Inflammatory macrophage (primary cell): ENCODE data around the gene OR4C46.
"Not testable (repeated sequence)": the region's sequence is repeated elsewhere in the genome, so short reads cannot be mapped to it uniquely, and the experiment has no call there.

Experiments used
- DNase-seq, 2 donors: peaks; one replicate each; pipeline ENCODE4 v3.0.0-alpha.2; 2020 to 2022
- total RNA-seq, 18 experiments: gene quantifications; one replicate each; lab custom pipeline; 2026; ENCODE audit warnings: mixed read lengths in 6 of 18, inconsistent platforms in 2 of 18; lab: John Stamatoyannopoulos, UW

OR4C46 gene
- 0 to 0.03 (median 0) reads per million in 18 experiments for total RNA-seq

DNA sequence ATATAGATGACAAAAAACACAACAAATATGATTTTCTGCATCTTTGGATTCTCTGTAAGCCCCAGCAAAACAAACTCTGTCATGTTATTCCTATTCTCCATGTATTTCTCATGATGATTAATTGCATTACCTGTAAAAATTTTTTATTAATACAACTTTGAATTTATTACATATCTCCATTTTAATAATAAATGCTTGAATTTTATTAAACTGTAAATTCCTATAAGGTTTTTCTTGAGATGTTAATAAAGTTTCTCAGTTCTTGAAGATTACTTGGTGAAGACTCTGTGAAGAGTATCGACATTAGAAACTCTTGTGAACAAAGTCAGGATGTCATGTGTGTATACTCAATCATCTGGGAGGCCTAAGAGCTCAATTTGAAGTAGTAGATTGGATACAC, at the start of gene OR4C46:
OR4C46 (minus strand) TSS at position 101 of the 400 bp plus-strand sequence; CDS start at position 101, 0 bp downstream.
- no peak for DNase-seq

DNA sequence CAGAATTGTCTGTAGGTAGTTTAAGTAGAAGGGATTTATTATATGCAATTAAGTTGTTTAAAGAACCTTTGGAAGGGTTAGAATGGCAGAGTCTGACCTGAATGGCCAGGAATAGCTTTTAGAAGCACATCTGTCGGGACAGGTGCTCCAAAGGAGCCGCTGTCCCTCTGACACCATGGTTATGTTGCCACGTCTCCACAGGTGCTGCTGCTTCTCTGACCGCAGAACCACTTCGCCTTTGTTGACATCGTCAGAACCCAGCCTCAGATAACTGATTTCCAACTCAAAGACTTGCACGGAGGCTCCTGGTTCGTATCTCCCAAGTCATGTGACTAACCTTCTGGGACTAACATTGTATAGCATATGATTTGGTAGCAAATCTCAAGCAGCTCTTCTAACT, 41.8 kb upstream of the OR4C46 start:
- not testable (repeated sequence) for DNase-seq

DNA sequence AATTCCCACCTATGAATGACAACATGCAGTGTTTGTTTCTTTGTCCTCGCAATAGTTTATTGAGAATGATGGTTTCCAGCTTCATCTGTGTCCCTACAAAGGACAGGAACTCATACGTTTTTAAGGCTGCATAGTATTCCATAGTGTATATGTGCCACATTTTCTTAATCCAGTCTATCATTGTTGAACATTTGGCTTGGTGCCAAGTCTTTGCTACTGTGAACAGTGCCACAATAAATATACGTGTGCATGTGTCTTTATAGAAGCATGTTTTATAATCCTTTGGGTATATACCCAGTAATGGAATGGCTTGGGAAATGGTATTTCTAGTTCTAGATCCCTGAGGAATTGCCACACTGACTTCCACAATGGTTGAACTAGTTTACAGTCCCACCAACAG, 42.4 kb downstream of the OR4C46 start:
- not testable (repeated sequence) for DNase-seq

DNA sequence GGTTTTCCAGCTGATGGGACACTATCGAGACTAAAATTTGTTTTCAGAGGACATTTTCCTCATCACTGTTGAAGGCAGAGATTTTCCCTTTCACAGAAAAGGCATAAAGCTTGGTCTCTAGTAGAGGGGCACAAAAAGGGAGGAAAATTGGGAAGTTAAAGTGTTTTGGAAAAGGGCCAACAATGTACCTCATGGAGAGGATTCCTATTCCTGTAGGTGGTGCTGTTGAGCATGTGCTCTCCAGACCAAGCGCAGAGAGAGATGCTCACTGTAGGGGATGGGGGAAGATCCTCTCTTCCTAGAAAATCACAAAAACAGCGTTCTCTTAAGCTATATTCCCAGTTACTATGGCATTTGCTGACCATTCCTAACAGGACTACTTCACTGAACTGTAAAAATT, 44.9 kb downstream of the OR4C46 start:
- DNase-seq, result no peak

DNA sequence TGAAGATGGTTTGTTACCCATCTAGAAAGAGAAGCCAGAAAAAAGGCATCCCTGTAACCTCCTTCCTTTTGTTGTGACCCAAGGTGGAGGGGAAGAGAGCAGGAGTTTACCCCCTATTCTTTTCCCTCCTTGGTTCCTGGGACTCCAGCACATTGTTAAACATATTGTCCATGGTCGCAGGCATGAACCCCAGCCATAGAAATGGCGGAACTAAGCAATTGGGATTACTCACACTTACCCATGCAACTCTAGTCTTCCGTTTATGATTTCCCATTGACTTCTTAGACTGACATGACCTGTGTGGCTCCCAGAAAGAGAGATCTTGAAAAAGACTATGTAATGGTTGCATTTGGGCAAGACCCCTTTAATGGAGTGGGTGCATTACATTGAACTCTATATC, 45.4 kb downstream of the OR4C46 start:
- no peak for DNase-seq
